Gastroesophageal sphincter (tissue), 4 donors: ENCODE results near the gene DEFB132. TPM values are rescaled to one million over a fixed set of nuclear protein-coding genes. Genes with fewer than 3 reads are reported as not detected.

Experiments used
- ATAC-seq: fragments of 150-250 bp; one replicate; pipeline ENCODE4 v1.9.1; 2016; ENCODE audit warnings: mild to moderate bottlenecking, moderate library complexity
- H3K27ac ChIP-seq, 4 donors: fragments of 200-600 bp; sonication (generic) in 3 of 4; 1 replicate in 3 of 4; 2 replicates in 1 of 4; pipeline ENCODE4 v1.5.1; 2016 to 2019
- H3K27me3 ChIP-seq: fragments of 200-600 bp; sonication (generic); one replicate; pipeline ENCODE4 v1.5.1; 2019
- H3K36me3 ChIP-seq, 2 donors: fragments of 200-600 bp; sonication (generic); one replicate each; pipeline ENCODE4 v1.5.1; 2019; ENCODE audit warnings: control low read depth in 1 of 2
- H3K4me1 ChIP-seq, 3 donors: fragments of 200-600 bp; sonication (generic); 1 replicate in 2 of 3; 2 replicates in 1 of 3; pipeline ENCODE4 v1.5.1; 2016 to 2019; ENCODE audit warnings: control low read depth in 2 of 3
- H3K4me3 ChIP-seq, 2 donors: fragments of 200-600 bp; sonication (generic); one replicate each; pipeline ENCODE4 v1.5.1; 2019; ENCODE audit warnings: mild to moderate bottlenecking in 1 of 2, moderate library complexity in 1 of 2
- H3K9me3 ChIP-seq, 3 donors: fragments of 200-600 bp; sonication (generic); one replicate each; pipeline ENCODE4 v1.5.1; 2017 to 2019; ENCODE audit warnings: control low read depth in 2 of 3
- EP300 ChIP-seq: sonication (generic); formaldehyde crosslinking; IDR thresholded peaks from one replicate; pipeline ENCODE4 v1.6.1; 2017; ENCODE audit warnings: antibody characterized with exemption, mild to moderate bottlenecking
- POLR2A ChIP-seq, 2 donors: fragments of 450-650 bp; IDR thresholded peaks; one replicate each; pipeline ENCODE4 v1.6.1; 2017; ENCODE audit warnings: antibody characterized with exemption in 2 of 2, mild to moderate bottlenecking in 2 of 2, moderate library complexity in 1 of 2
- POLR2AphosphoS5 ChIP-seq: sonication (generic); formaldehyde crosslinking; IDR thresholded peaks from one replicate; pipeline ENCODE4 v1.6.1; 2017; ENCODE audit warnings: antibody characterized with exemption
- WGBS, 2 donors: methylation state at CpG; one replicate each; pipeline ENCODE4 v1.1.5; 2018; ENCODE audit warnings: low coverage in 1 of 2; 5-methylcytosine and 5-hydroxymethylcytosine counted together
- total RNA-seq, 4 donors: library from RNA; depleted of rRNA; stranded (reverse); fragments of >200 nt; gene quantifications; one replicate each; pipeline ENCODE4 v1.1.0, GENCODE V29; 2016
- TF ChIP-seq, protein P1 (sequence below), 4 experiments: fragments of 200-600 bp in 2 of 4; fragments of 450-650 bp in 2 of 4; sonication (generic) in 1 of 4; IDR thresholded peaks; one replicate each; pipeline ENCODE4 v1.5.1; 2017 to 2019; ENCODE audit warnings: antibody characterized with exemption in 4 of 4, mild to moderate bottlenecking in 2 of 4, moderate library complexity in 2 of 4

Gene DEFB132
- total RNA-seq, 4 donors from 2014 or later: not detected

- no peak for TF ChIP-seq EP300
- TF ChIP-seq, protein P1, sequence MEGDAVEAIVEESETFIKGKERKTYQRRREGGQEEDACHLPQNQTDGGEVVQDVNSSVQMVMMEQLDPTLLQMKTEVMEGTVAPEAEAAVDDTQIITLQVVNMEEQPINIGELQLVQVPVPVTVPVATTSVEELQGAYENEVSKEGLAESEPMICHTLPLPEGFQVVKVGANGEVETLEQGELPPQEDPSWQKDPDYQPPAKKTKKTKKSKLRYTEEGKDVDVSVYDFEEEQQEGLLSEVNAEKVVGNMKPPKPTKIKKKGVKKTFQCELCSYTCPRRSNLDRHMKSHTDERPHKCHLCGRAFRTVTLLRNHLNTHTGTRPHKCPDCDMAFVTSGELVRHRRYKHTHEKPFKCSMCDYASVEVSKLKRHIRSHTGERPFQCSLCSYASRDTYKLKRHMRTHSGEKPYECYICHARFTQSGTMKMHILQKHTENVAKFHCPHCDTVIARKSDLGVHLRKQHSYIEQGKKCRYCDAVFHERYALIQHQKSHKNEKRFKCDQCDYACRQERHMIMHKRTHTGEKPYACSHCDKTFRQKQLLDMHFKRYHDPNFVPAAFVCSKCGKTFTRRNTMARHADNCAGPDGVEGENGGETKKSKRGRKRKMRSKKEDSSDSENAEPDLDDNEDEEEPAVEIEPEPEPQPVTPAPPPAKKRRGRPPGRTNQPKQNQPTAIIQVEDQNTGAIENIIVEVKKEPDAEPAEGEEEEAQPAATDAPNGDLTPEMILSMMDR (IDR thresholded peaks at IDR 0.05): no peak
- TF ChIP-seq POLR2A (IDR thresholded peaks at IDR 0.05): peak; percentile 31 to 34
- peak; percentile 41 for TF ChIP-seq POLR2AphosphoS5
- WGBS, 2 donors: 0% methylated on average over 6 of the region's 75 CpGs; no CpG with 5 or more reads in 1 of the 2 donors
- no peaks in the 10 kb centered on the region for H3K27me3 ChIP-seq
- ATAC-seq: peak; percentile 23
- H3K4me1 ChIP-seq: peaks cover 0 to 52% (median 30%) of the 10 kb centered on the region in 3 donors
- peak overlapping the region; percentile 75 to 99 for H3K4me3 ChIP-seq
- peak overlapping the region; percentile 86 to 100 (median 97) for H3K27ac ChIP-seq
- no peaks in the 10 kb centered on the region for H3K36me3 ChIP-seq
- no peaks in the 10 kb centered on the region for H3K9me3 ChIP-seq
Measured at GRCh38 chr20:297925-298775, 40.6 kb downstream of the DEFB132 start.

DNA sequence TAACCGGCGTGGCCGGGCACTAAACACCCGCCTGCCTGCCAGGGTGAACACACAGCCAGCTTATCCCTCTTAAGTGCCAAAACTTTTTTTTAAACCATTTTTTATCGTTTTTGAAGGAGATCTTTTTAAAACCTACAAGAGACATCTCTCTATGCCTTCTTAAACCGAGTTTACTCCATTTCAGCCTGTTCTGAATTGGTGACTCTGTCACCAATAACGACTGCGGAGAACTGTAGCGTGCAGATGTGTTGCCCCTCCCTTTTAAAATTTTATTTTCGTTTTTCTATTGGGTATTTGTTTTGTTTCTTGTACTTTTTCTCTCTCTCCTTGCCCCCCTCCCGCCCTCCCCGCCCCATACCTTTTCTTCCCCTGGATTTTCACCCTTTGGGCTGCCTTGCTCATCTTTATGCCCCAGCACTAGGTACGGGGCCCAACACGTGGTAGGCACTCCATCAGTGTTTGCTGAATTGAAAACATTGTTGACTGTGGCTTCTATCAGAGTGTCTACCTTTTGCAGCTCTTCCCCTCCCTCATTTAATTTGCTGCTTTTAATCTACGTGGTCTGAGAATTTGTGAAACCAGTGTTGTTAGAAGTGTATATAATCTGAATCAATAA is 41.4 kb downstream of the DEFB132 start:
- no peak for ATAC-seq
- TF ChIP-seq, protein P1 (IDR thresholded peaks at IDR 0.05): no peak
- TF ChIP-seq EP300 (no peak), POLR2A (IDR thresholded peaks at IDR 0.05) (no peak), POLR2AphosphoS5 (no peak)
- Histone ChIP-seq H3K4me1 (peaks cover 0 to 52% (median 30%) of the 10 kb centered on the region in 3 donors), H3K4me3 (peak overlapping the region; percentile 75 to 99), H3K9me3 (no peaks in the 10 kb centered on the region), H3K27ac (peak overlapping the region; percentile 86 to 100 (median 97)), H3K36me3 (no peaks in the 10 kb centered on the region), H3K27me3 (no peaks in the 10 kb centered on the region)
- 3 to 7% methylated on average over 9 to 12 of the region's 15 CpGs for WGBS, 2 donors

DNA sequence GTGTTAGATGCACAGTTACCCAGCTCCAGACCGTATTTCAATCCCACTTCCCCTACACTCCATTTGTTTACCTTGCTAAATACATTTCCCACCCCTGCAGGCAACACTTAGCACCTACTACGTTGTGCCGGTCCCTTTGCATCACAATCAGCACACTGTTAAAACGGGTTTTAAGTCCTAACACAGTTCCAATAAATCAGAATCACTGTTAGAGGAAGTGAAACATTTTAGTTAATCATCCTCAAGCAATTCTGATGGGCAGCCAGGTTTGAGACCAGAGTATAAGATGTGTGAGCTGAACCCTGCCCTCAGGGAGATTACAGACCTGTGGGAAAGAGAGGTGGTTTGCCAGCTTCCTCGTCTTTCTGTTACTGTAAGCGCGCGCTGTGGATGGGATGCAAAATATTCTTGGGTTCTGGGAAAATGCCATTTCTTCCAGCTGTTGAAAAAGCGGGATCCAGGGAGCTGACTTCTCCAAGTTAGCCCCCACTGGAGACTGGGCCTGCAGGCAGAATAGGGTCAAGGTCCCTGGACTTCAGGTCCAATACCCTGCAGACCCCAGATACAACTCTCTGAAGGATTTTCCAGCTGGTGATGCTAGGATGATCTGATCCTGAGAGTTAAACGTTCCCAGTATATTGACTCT is 42.9 kb downstream of the DEFB132 start:
- no peaks in the 10 kb centered on the region for H3K27me3 ChIP-seq
- H3K36me3 ChIP-seq: no peaks in the 10 kb centered on the region
- TF ChIP-seq POLR2AphosphoS5: no peak
- TF ChIP-seq POLR2A (IDR thresholded peaks at IDR 0.05): no peak
- TF ChIP-seq, protein P1 (IDR thresholded peaks at IDR 0.05): no peak
- no peak for TF ChIP-seq EP300
- WGBS, 2 donors: 17 to 18% methylated on average over 5 to 10 of the region's 10 CpGs
- H3K27ac ChIP-seq: peak overlapping the region in 3 of 4 donors; percentile 35 to 100 (median 49)
- peak overlapping the region in 1 of 2 donors; percentile 99 for H3K4me3 ChIP-seq
- no peaks in the 10 kb centered on the region for H3K9me3 ChIP-seq
- peaks cover 0 to 52% (median 30%) of the 10 kb centered on the region in 3 donors for H3K4me1 ChIP-seq
- no peak for ATAC-seq

DNA sequence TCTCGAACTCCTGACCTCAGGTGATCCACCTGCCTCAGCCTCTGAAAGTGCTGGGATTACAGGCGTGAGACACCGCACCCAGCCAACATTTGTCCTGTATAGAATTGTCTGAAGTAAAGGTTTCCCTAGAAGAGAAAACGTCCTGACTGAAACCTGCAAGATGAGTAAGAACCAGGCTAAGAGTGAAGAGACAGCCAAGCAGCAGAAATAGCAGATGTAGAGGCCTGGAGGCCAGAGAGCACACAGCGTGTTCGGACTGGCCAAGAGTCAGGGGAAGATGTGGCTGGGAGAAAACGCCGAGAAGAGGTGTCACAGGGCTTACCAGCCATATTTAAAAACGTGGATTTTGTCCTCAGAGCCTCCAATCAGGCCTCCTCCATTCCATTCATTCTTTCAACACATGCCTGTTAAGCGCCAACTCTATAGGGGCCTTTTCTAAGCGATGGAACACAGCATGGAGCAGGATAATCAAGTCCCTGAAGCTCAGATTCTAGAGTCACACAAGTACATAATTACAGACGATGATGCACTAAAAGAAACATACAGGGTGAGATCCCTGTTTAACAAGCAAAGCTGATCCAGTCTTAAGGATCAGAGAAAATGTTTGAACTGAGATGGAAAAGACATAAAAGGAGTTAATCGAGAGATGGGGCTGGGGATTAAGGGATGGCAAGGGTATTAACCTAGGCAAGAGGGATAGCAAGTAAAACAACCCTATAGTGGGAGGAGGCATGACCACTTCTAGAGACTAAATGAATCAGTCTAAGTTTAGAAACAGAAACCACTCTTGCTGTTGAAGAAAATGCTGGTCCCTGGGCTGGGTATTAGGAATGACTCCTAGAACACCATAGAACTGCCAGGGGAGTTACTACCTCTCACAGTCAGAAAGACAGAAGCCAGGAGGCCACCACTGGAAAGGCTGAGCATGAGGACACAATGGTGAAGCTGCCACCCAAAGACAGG is 44.6 kb downstream of the DEFB132 start:
- Histone ChIP-seq H3K4me3 (no peak overlapping the region), H3K36me3 (no peaks in the 10 kb centered on the region), H3K4me1 (peaks cover 0 to 43% (median 26%) of the 10 kb centered on the region in 3 donors), H3K27ac (peak overlapping the region in 1 of 4 donors; percentile 100), H3K9me3 (no peaks in the 10 kb centered on the region), H3K27me3 (no peaks in the 10 kb centered on the region)
- ATAC-seq: no peak
- 46 to 61% methylated on average over 7 to 10 of the region's 13 CpGs for WGBS, 2 donors
- TF ChIP-seq, protein P1 (IDR thresholded peaks at IDR 0.05): no peak
- TF ChIP-seq POLR2A (IDR thresholded peaks at IDR 0.05) (no peak), POLR2AphosphoS5 (no peak), EP300 (no peak)
